K562 (cell line): Measurements from ENCODE around the gene ZNF77.

ENCODE experiments used
- EP300 ChIP-seq: IDR thresholded peaks from 2 replicates; pipeline ENCODE4 v1.6.1; 2012; ENCODE audit warnings: low read length, improper control_type of control experiment
- NR3C1 ChIP-seq: sonication (generic); formaldehyde crosslinking; IDR thresholded peaks from 2 replicates; pipeline ENCODE4 v1.8.1; 2022; ENCODE audit warnings: missing genetic modification reagents
- PCBP2 ChIP-seq: fragments of 200-400 bp; formaldehyde crosslinking; IDR thresholded peaks from 2 replicates; pipeline ENCODE4 v1.6.1; 2018; ENCODE audit warnings: low read length, low read depth, mild to moderate bottlenecking, moderate library complexity; ENCODE audit not compliant: poor library complexity, severe bottlenecking
- RFX5 ChIP-seq: IDR thresholded peaks from 2 replicates; pipeline ENCODE4 v1.6.1; 2011; ENCODE audit warnings: low read depth, mild to moderate bottlenecking, improper control_type of control experiment, low read length
- STAT5B ChIP-seq: fragments of 250-450 bp; sonication (Bioruptor Pico); IDR thresholded peaks from 2 replicates; pipeline ENCODE4 v1.8.0; 2021; ENCODE audit warnings: mild to moderate bottlenecking, inconsistent platforms
- ZNF639 ChIP-seq, 2 experiments: fragments of 200-800 bp in 1 of 2; sonication (Bioruptor generic) in 1 of 2; sonication (generic) in 1 of 2; formaldehyde crosslinking in 1 of 2; IDR thresholded peaks in 1 of 2; conservative IDR thresholded peaks in 1 of 2; 2 replicates each; pipeline versions ENCODE4 v1.5.0 to v1.6.1; 2016 to 2020; ENCODE audit warnings: missing compliant biosample characterization in 1 of 2, missing genetic modification characterization in 1 of 2, missing genetic modification reagents in 1 of 2
- TF ChIP-seq, protein P1 (sequence below): fragments of 450-650 bp; IDR thresholded peaks from one replicate; pipeline ENCODE4 v1.6.1; 2018; ENCODE audit warnings: mild to moderate bottlenecking, moderate library complexity; ENCODE audit not compliant: partially characterized antibody
- TF ChIP-seq, protein P2 (sequence below), 3 experiments: IDR thresholded peaks in 2 of 3; conservative IDR thresholded peaks in 1 of 3; 2 replicates each; pipeline ENCODE4 v1.5.1; 2011 to 2012; ENCODE audit warnings: low read length in 3 of 3, mild to moderate bottlenecking in 3 of 3, control low read depth in 2 of 3, improper control_type of control experiment in 1 of 3, inconsistent platforms in 1 of 3, low read depth in 1 of 3, mixed read lengths in 1 of 3, moderate library complexity in 1 of 3; ENCODE audit not compliant: insufficient read depth in 2 of 3

DNA sequence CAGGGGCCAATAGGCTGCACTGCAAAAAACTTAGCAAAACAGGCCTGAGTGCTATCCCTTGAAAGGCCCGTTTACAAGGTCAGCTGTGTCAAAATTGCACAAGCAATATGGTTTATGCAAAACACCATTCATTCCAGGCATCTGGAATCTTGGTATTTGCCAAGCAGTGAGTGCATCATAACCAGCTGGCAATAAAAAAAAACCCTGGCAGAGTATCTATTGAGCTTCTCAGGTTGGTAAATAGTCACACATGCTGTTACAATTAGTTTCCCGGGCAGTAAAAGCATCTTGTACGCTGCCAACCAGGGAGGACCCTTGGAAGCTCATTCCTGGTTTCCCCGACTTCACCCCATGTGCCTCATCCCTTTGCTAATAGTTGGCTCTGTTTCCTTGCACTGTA is 21.3 kb downstream of the ZNF77 start:
- TF ChIP-seq, protein P1, sequence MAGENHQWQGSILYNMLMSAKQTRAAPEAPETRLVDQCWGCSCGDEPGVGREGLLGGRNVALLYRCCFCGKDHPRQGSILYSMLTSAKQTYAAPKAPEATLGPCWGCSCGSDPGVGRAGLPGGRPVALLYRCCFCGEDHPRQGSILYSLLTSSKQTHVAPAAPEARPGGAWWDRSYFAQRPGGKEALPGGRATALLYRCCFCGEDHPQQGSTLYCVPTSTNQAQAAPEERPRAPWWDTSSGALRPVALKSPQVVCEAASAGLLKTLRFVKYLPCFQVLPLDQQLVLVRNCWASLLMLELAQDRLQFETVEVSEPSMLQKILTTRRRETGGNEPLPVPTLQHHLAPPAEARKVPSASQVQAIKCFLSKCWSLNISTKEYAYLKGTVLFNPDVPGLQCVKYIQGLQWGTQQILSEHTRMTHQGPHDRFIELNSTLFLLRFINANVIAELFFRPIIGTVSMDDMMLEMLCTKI, result no peak
- TF ChIP-seq NR3C1, result no peak
- TF ChIP-seq, protein P2, sequence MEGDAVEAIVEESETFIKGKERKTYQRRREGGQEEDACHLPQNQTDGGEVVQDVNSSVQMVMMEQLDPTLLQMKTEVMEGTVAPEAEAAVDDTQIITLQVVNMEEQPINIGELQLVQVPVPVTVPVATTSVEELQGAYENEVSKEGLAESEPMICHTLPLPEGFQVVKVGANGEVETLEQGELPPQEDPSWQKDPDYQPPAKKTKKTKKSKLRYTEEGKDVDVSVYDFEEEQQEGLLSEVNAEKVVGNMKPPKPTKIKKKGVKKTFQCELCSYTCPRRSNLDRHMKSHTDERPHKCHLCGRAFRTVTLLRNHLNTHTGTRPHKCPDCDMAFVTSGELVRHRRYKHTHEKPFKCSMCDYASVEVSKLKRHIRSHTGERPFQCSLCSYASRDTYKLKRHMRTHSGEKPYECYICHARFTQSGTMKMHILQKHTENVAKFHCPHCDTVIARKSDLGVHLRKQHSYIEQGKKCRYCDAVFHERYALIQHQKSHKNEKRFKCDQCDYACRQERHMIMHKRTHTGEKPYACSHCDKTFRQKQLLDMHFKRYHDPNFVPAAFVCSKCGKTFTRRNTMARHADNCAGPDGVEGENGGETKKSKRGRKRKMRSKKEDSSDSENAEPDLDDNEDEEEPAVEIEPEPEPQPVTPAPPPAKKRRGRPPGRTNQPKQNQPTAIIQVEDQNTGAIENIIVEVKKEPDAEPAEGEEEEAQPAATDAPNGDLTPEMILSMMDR (IDR thresholded peaks at IDR 0.05 in 2 of 3, conservative IDR thresholded peaks at IDR 0.05 in 1 of 3; ENCODE audit: insufficient read depth in 2 of 3, low read depth in 1 of 3, low read length in 3 of 3), result no peak
- no peak for TF ChIP-seq RFX5
- TF ChIP-seq EP300, result no peak
- TF ChIP-seq ZNF639 (CRISPR knock-in tag; conservative IDR thresholded peaks at IDR 0.05 in 1 of 2, IDR thresholded peaks at IDR 0.05 in 1 of 2), result no peak
- TF ChIP-seq PCBP2, result no peak
- no peak for TF ChIP-seq STAT5B (CRISPR knock-in tag)
